EL (cell line): Measurements from ENCODE around the gene MAFG.
A peak's percentile ranks its signal among the peaks of the same experiment; 100 is the strongest.

Source experiments
- DNase-seq: peaks from one replicate; pipeline ENCODE4 v3.0.0-alpha.2; 2016

The MAFG gene

GRCh38 chr17:81927653-81928543 is at the start of gene MAFG:
Gene MAFG (minus strand): TSS chr17:81927735. CDS start chr17:81923185, 4,550 bp downstream.
- peak; percentile 95 for DNase-seq

GRCh38 chr17:81976332-81977210 is 49.0 kb upstream of the MAFG start:
- no peak for DNase-seq

- no peak for DNase-seq
Measured at GRCh38 chr17:81973432-81973831, 45.9 kb upstream of the MAFG start.

GRCh38 chr17:81968850-81969812 is 41.6 kb upstream of the MAFG start:
- DNase-seq = no peak

- DNase-seq = no peak
Measured at GRCh38 chr17:81968396-81968745, 40.8 kb upstream of the MAFG start.

- peak; percentile 54 for DNase-seq
Measured at GRCh38 chr17:81967533-81968395, 40.2 kb upstream of the MAFG start.

GRCh38 chr17:81967244-81967532 is 39.7 kb upstream of the MAFG start:
- no peak for DNase-seq

- no peak for DNase-seq
Measured at GRCh38 chr17:81966343-81967243, 39.1 kb upstream of the MAFG start.

GRCh38 chr17:81964081-81964849 is 36.7 kb upstream of the MAFG start:
- no peak for DNase-seq

- no peak for DNase-seq
Measured at GRCh38 chr17:81962499-81963441, 35.2 kb upstream of the MAFG start.

GRCh38 chr17:81961521-81962498 is 34.3 kb upstream of the MAFG start:
- DNase-seq = no peak

GRCh38 chr17:81961087-81961511 is 33.6 kb upstream of the MAFG start, which contains the start of gene NOTUM:
Gene NOTUM (minus strand): TSS chr17:81961187. CDS start chr17:81960909, 278 bp downstream.
- DNase-seq = peak; percentile 42

GRCh38 chr17:81960130-81960958 is 32.8 kb upstream of the MAFG start:
- DNase-seq = no peak

- peak; percentile 55 for DNase-seq
Measured at GRCh38 chr17:81959362-81960129, 32.0 kb upstream of the MAFG start.

GRCh38 chr17:81958633-81959342 is 31.3 kb upstream of the MAFG start:
- DNase-seq = no peak
